NB4 (cell line): ENCODE data around the gene GALNT15.

Experiments used
- CTCF ChIP-seq: IDR thresholded peaks from one replicate; pipeline ENCODE4 v1.5.1; 2012; ENCODE audit warnings: low read depth, low read length
- MAX ChIP-seq: IDR thresholded peaks from 2 replicates; pipeline ENCODE4 v1.6.1; 2011; ENCODE audit warnings: low read depth, low read length
- POLR2A ChIP-seq: IDR thresholded peaks from 2 replicates; pipeline ENCODE4 v1.6.1; 2011; ENCODE audit warnings: mild to moderate bottlenecking; ENCODE audit not compliant: insufficient read length; ENCODE audit errors: extremely low read depth

GRCh38 chr3:16150285-16150684 is 24.2 kb upstream of the GALNT15 start:
- TF ChIP-seq CTCF (no peak), POLR2A (no peak), MAX (no peak)
